GM18502 (cell line): ENCODE measurements around the gene CCDC38.
"Not testable (repeated sequence)": the region's sequence is repeated elsewhere in the genome, so short reads cannot be mapped to it uniquely, and the experiment has no call there.

Experiments
- ATAC-seq: cut with Tn5 transposase; IDR thresholded peaks from one replicate; pipeline ENCODE4 v1.9.1; 2021; ENCODE audit warnings: mild to moderate bottlenecking; ENCODE audit not compliant: unreplicated experiment, poor library complexity

Gene CCDC38

DNA sequence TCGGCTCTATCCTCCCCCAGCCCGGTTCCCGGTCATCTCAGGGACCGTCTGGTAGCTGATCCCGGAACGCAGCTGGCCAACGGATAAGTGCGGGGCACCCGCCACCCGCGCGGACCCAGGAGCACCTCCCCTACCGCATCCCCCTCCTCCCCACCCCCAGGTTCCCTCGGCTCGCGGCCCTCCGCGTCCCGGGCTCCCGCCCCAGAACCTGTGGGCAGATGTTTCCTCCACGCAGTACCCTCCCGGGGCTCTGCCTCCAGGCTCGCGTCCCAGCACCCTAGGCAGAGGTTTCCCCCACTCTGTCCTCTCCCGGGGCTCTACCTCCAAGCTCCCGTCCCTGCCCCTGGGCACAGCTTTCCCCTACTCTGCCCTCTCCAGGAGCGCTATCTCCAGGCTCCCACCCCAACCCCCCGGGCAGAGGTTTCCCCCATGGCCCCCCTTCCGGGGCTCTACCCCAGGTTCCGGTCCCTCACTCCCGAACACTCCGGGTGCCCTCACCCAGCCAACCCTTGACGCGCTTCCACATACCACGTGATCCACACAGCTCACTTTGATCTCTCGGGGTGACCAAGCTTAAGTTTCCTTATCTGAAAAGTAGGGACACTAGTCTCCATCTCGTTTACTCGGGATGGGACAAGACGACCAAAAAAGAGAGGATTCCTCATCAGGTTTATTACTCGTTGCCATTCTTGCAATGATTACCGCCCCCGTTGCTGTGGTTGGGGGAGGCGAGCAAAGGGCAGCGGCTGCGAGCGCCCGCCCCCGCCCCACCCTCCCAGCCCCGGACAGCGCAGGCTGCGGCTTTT is at the start of gene CCDC38:
CCDC38 (minus strand) TSS at position 91 of the 806 bp plus-strand sequence. CDS start 6,105 bp downstream, outside the sequence.
- peak; percentile 98 for ATAC-seq

DNA sequence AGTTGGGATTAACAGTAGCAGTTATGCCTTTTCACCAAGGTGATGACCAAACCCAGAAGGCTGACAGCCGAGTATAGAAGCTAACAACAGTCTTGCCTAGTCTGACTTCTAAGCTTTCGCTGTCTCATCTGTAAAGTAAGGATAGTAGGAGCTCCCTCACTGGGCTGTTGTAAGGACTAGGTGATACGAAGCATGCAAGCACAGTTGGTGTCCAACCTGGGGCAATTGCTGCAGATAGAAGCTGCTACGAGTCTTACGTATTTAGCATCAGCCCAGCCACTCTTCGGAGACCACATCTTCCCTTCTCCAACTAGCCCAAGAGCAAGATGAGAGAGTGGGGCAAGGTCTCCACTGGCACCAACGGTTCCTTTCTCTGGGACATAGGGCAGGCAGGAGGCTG is 47.7 kb upstream of the CCDC38 start:
- no peak for ATAC-seq

DNA sequence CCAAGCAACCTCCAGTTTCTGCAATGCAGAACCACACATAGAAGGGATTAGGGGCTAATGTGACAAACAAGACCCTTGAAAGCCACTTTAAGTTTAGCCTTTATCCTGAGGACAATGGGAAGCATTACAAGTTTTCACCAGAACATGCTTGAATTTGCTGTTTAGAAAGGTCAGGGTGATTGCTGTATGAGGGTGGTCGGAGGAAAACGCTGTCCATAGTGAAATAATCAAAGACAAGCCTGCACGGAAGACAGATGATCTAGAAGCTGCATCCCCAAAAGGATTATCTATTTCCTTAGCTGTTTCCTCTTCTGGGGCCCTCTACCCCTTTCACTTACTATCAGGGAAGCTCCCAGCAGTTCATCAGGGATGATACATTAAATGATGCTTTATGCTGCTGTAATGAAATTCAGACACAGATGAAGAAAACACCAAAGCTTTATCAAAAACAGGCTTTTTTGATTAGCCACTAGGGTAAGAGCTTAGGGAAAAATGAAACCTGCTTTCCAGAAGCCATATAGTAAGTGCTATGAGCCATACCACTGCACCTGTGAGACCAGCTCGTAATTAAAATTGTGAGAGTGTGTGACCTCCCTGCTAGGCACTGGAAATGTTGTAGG is 47.2 kb upstream of the CCDC38 start:
- ATAC-seq: no peak

DNA sequence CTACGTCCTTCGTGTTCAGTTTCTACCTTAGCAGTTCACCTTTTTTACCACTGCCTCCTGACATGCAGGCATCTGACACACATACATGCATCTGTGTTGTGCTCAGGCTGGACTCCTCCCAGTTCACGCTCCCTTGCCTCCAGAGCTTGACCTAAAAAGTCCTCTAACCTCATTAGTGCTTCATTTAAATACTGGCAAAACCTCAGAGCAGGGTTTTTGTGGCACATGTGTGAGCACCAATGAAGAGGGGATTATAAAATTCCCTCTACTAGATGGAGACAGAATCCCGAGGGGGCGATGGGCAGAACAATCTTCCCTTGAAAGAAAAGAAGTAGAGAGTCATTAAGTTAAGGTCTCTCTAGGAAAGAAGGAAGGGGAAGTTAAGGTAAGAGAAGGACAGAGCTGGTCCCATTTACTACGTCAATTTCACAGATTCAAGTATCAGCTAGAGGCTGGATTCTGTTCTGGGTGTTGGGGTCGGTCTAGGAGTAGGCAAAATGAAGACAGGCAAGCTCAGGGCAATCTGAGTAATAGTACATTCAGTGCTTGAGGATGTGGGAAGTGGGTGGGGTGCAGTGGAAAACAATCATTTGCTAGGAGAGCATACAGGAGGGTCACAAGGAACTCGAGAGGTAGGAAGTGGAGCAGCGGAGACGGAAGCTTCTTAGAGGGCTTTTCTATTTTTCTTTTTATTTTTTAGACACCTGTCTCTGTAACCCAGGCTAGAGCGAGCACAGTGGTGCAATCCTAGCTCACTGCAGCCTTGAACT is 46.3 kb upstream of the CCDC38 start:
- ATAC-seq: no peak

DNA sequence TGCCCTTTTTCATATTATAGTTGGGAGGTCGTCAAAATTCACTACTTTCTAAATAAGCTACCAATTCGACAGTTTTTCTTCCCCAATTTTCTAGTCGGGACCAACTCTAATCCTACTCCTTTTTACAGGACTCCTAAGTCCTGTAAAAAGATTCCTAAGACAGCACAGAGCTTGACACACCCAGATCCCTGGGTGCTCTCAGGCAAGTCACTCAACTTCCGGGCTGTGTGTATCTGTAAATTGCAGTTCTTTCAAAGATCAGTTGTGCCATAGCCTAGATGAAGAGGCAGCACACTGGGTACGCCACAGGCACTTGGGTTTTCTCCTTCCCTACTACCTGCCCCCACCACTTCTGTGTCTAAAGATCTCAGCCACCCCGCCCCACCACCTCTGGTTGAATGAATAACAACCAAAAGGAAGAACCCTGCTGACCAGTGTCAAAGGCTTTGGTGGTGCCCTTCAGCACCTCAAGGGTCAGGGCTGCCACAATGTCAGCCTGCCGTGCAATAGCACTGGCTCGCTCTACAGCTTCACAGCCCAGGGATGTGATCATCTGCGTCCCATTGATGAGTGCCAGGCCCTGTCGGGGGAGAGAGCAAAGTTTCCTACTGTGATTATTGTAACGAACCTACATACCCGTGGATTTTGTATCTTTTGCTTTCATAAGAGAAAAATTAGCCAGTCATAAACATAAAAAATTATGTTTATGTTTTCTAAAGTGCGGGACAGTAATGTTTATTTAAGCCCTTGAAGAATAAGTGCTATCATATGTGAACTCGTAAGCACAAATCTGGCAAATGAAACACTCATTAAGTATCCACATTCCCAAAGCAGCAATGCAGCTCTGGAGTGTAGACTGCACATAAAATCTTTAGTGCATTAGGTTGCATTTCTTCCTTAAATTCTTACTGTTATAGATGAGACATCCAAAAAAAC is 44.5 kb upstream of the CCDC38 start:
- no peak for ATAC-seq

DNA sequence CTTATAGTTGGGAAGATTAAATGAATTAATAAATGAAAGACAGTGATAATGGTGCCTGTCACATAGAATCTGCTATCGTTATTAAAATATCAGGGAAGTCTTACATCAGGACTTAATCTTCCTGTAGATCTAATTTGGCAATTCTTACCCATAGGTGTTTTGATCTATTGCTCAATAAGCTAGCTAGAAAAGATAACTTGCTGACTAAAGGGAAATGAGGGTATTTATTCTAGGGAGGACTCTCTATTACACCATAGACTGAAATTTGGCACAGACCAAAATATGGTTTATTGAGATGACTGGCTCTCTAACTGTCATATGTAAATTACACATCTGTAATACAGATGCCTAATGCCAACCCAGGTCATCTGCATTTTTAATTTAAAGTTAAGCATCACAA is 42.3 kb upstream of the CCDC38 start:
- no peak for ATAC-seq

DNA sequence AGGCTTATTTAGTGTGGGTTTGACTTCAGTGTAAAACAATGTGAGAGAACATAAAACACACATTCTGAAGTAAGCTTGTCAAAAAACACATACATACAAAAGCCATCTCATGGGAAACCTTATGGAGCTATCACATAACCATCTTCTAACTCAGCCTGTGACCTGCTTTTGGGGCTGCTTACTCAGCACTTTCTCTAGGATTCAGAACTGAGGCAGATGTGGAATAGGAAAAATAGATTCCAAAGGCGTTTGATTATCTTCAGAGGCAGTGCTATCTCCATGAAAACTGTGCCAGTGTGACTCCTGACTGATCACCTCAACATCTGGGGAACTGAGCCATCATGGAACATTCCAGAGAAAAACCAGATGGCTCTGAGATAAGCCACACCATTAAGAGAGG is 40.2 kb upstream of the CCDC38 start:
- no peak for ATAC-seq

DNA sequence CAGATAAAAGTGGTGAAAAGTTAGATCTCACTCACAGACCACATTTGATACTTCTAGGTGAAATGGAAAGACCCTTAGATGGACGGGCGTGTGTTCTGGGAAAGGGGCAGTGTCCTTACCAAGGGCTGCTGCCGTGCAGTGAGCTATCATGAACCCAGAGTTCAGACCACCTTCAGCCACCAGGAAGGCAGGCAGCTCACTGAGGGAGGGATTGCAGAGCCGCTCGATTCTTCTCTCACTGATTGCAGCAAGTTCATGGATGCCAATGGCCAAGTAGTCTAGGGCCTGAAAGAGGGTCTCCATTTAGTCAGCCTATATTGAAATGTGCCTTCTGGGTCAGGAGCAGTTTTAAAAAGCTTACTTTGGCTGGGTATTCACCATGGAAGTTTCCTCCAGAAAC is 38.0 kb upstream of the CCDC38 start:
- ATAC-seq: no peak

DNA sequence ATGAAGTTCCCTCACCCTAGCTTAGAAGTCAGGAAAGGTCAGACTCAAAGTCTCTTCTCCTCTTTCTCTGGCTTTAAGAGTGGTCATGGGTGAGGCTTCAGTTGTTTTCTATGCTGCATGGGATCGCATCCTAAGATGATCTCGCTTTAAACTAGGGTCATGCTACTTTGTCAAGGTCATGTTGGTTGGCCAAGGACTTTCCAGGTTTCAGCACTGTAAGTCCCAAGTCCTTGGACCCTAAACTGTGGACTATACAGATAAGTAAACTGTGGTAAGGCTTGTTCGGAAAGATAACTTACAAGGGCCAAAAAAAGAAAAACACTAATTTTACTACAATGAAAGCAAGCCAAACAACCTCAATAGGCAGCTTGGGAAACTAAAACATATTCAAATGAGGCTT is 36.4 kb upstream of the CCDC38 start:
- no peak for ATAC-seq

DNA sequence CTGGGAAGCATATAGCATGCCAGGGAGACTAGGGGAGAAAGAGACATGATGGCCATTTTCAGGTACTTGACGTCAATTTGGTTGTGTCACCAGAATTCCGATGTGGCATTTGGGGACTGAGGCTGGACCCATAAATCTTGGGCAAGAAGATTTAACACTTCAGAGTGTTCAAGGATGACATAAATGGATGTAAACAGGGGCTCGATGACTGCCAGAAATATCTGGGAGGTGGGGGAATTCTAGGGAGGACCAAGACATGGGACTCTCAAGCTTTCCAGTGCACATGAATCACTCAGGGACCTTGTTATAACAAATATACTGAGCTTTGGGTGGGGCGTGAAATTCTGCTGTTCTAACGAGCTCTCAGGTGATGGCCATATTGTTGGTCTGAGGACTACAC is 35.9 kb upstream of the CCDC38 start:
- ATAC-seq: no peak

DNA sequence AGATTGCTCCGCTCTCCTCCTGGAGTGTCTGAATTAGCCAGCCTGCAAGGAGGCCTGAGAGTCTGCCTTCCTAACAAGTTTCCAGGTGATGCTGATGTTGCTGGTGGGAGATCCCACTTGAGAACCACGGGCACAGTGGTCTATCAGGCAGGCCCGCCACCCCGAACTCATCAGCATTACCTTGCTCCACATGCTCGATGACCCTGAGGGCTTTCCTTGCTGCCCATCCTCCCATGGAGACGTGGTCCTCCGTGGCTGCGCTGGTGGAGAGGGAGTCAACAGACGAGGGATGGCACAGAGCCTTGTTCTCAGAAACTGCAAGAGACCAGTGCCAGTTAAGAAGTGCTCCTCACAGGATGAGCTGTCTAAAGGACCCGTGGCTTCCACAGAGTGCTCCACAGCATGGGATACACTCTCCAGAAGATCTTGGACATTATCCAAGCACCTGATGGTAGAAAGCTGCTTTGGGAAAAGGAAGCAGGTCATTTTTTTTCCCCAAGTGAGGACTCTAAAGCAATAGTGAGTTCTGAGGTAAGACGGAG is 35.4 kb upstream of the CCDC38 start:
- no peak for ATAC-seq

DNA sequence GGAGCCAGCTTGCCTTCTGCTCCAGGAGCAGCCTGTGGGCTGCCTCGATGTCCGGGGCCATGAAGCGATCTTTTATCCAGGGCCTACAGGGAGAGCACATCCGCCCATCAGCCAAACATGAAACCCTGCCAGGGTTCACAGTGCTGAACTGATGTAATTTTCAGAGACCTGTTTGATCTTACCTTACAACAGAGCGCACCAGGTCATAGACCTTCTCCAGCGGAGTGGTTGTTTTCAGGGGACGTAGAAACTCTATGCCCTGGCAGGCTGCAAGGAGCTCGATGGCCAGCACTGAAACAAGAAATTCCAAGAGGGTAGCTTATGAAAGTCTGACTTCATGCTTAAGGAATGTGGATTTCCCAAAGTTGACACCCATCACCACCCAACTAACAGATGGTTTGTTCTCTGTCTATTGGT is 34.0 kb upstream of the CCDC38 start:
- no peak for ATAC-seq

DNA sequence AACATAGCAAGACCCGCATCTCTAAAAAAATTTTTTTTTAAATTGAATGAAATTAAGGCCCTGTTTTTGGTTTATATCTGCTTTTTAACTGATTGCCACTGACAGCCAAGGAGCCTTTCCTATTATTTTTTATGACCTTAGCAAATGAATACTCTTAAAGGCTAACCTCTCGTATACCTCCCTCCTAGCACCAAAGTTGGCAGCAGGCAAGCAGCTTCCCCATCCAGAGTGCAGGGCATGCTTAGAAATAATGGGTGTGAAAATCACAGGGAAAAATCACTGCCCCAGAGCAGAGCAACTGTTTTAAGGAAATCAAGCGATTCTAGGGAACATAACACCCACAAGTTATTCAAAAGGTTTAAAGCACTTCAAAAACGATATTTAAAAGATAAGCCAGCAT is 33.1 kb upstream of the CCDC38 start:
- no peak for ATAC-seq

DNA sequence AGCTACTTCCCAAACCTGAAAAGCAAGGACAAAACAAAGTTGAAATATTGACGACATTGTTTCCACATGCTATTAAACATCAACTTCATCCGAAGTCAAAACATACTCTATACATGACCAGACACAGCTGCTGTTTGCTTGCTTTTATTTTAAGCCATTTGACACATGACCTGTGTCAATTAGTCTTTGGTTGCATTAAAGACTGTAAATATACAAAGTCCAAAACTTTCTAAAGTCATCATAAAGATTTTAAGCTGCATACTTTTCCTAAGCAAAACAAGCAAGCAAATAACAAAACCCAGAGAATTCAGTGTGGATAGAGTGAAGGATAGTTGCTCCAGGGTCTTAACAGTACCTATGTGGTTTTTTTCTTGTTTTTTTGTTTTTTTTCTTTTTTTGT is 31.9 kb upstream of the CCDC38 start:
- ATAC-seq: no peak

DNA sequence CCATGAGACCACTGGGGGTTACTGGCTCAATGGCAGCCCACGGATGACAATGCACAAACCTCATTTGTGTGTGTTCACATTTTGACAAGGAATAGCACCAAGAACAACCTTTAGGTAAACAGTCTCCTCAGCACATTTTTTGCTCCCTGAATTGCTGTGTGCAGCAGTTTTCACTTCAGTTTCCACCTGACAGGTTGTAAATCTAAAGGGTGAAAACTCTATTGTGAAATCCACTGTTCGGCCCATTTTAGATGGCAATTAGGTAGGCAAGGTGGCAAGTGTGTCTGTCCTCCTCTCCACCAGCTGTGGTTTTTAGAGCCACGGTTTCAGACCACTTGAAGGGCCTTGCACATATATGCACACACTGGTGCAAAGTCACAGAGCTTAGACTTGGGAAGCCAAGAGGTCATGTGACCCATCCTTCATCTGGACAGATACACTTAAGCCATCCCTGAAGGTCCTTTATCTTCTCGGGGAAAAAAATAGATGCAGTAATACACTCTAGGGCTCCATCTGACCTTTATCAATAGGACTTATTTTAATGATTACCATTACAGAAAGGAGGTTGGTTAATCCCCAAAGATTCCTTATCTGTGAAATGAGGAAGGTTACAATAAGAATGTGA is 30.5 kb upstream of the CCDC38 start:
- no peak for ATAC-seq

DNA sequence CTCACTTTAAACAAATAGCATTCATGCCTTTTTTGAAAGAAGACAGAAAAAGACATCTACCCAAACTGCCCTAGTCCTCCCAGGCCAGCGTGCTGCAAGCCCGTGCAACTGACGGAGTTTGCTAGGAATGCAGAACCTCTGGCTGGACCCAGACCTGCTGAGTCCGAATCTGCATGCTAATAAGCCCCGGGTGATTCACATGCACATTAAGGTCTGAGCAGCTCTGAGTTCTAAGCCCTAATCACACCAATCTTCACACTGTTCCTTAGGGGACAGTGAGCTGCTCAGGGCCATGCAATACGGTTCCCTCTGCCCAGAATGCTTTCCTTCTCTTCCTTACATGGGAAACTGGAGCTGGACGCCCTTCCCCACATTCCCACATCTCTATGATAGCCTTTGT is 28.5 kb upstream of the CCDC38 start:
- no peak for ATAC-seq

DNA sequence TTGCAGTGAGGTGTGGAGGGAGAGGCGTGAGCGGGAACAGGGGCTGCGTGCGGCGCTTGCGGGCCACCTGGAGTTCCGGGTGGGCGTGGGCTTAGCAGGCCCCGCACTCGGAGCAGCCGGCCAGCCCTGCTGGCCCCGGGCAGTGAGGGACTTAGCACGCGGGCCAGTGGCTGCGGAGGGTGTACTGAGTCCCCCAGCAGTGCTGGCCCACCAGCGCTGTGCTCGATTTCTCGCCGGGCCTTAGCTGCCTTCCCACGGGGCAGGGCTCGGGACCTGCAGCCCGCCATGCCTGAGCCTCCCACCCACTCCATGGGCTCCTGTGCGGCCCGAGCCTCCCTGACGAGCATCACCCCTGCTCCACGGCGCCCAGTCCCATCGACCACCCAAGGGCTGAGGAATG is 26.7 kb upstream of the CCDC38 start:
- not testable (repeated sequence) for ATAC-seq

DNA sequence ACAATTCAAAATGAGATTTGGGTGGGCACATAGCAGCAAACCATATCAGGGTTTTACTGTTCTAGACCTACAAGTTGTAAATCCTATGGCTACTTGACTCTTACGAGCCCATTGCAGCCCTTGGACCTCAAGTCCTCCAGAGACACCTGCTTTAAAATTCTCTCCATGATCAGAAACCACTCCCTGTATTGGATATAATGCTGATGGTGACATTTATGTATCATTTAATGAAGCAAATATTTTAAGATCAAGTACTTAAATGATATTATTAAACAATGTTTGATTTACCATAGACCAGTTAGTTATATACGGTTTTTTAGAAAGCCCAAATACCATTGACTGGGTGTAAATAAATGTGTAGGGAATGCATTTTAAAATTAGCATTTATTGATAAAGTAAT is 24.9 kb upstream of the CCDC38 start:
- ATAC-seq: no peak

DNA sequence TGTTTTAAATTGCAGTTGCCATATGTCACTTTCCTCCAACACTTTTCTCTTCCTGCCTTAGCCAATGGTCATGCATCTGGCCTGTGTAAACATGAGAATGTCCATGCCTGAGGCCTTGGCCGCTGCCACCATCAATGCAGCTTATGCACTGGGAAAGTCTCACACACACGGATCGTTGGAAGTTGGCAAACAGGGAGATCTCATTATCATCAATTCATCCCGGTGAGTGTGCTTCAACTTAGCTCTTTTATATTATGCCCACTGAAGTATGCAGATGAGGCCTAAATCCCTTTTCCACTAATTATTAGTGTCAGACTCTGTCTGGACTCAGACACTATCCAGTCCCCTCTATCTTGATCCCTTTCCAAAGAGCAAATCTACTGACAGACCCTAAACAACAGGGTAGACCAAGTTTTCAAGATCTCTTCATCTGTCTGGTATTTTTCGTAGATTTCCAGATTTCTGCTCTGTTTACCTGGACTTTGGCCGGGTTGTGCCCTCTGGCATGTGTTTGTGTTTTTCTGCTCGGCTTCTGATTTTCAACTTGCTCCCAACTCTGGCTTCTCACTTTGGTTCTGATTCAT is 24.0 kb upstream of the CCDC38 start:
- ATAC-seq: no peak
